GM18873 (cell line): Measurements from ENCODE around the gene C16orf46.
"Not testable (repeated sequence)": the region's sequence is repeated elsewhere in the genome, so short reads cannot be mapped to it uniquely, and the experiment has no call there.

Experiments
- ATAC-seq: cut with Tn5 transposase; IDR thresholded peaks from one replicate; pipeline ENCODE4 v1.9.1; 2021; ENCODE audit warnings: mild to moderate bottlenecking, moderate library complexity, moderate number of reproducible peaks; ENCODE audit not compliant: unreplicated experiment, low FRiP score

The C16orf46 gene, protein sequence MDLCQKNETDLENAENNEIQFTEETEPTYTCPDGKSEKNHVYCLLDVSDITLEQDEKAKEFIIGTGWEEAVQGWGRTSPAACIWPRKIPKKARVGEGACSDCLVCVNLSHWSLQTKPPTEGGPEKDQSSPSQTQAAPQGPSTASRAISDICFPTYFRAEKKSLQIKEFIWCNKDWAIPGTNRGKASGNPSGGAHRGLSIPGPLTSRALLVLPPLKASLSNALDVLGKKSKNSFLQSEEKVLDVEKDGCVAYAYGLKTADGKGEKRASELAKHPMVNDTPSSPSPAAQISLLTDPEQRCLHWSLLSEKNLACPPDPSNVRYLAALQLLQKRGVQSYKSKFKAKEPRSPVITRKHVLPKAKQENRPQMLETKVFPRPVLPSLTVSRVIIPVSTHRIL

DNA sequence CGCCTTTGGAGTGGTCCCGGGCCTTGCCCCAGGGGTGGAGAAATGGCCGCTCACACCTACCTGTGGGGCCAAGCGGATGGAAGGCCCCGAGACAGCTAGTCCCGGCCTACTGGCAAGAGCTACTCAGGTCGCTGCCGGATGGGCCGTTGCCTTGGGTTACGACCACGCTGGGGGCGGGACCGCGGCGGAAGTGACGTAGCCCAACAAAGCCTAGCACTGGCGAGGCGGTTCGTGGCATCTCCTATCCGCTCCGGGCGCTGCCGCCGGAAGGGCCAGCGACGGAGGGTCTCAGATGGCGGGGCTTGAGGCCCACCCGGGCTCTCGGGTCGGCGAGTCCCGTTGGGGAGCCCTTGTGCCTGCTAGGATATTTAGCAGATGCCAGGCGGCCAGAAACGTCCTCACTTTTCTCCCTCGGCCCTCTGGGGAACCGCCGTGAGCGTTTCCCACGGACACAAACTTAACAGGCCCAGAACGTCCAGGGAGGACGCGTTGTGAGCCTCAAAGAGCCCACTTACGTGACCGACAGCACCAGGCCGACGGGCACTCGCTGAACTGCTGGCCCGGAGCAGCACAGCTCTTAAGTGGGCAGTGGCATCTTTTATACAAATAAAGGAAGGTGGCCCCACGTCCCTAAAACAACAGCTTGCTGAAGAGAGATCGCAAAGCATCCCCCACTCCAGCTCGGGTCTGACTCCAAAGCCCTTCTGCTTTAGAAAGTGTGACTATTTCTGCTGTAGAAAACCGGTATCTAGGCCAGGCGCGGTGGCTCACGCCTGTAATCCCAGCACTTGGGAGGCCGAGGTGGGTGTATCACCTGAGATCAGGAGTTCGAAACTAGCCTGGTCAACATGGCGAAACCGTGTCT is at the start of gene C16orf46:
TSS of gene C16orf46 (minus strand) at position 163 of the 865 bp plus-strand sequence. CDS start 13,283 bp downstream, outside the sequence.
- ATAC-seq = peak; percentile 95

DNA sequence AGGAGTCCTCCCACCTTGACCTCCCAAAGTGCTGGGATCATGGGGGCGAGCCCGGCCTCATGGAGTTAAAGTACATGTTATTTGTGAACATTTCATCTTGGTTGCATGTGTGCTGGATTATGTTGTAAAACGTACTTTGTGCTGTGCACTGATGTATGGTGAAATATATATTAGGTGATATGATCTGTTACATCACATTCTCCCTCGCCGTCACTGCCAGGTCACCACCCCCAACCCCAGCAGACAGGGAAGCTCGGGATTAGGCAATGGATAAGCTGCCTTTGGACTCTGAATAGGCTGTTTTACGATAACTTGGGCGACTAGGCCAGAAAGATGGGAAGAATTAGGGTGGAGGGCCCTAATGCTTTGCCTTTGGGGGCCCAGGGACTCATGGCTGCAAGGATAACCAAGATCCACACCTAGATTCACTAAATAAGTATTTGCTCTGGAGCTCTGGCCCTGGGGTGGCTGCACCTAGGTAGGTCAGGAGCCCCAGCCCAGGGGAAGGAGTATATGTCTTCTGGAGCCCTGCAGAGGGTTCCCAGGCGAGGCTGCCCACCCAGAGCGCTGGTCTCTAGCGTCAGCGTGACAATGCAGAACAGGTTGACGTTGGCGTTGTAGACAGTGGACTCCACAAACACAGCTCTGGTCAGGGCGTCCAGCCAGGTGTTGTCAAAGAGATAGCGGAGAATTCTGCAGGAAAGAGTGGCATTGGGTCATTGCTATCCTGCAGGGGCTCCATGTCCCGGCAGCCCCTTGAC is 46.2 kb upstream of the C16orf46 start:
- no peak for ATAC-seq

DNA sequence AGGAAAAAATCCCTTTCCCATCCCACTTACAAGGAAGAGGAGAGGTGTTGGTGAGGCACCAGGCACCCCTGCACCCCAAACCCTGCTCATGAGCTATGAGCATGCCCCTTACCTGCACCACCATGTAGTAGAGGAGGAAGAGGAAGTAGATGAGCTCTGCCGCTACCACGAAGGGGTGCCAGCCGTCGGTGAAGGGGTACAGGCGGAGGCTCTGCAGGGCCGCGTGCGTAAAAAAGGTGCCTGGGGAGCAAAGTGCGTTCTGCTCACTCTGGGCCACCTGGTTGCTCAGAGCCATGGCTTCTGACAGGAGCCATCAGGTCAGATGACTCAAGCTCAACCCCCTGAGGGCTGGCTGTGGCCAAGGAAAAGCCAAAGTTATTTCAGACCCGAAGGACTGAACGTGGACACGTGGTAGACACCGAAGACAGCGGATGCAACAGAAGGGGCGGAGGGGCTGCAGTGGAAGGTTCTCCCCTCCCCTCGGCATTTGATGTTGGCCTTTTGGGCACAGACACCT is 44.5 kb upstream of the C16orf46 start:
- no peak for ATAC-seq

DNA sequence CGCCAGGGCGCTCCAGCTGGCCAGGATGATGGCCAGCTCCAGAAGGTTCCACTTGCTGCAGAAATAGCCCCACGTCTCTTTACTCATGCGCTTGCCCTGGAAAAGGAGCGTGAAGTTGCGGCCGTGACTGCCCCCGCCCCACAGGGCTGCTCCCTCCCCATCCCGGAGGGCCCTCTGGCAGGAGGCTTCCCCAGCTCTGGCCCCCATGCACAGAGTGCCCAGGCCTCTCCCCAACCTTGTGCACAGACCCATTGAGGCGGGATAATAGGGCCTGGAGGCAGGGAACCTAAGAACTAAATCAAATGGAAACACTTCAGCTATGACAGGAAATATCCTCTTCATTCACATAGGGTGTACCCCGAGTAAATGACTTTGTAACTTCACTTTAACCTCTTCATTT is 40.4 kb upstream of the C16orf46 start:
- ATAC-seq = no peak

DNA sequence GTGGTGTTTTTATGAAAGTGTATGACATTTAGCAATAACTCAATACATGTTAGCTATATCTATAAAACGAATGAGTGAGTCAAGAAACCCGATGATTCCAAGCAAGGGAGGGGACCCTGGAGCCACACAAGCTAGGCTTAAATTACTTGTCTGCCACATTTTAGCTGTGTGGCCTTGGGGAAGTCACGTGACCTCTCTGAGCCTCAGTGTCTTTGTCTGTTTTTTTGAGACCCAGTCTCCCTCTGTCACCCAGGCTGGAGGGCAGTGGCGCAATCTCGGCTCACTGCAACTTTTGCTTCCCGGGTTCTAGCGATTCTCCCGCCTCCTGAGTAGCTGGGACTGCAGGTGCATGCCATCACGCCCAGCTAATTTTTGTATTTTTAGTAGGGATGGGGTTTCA is 39.2 kb upstream of the C16orf46 start:
- no peak for ATAC-seq

DNA sequence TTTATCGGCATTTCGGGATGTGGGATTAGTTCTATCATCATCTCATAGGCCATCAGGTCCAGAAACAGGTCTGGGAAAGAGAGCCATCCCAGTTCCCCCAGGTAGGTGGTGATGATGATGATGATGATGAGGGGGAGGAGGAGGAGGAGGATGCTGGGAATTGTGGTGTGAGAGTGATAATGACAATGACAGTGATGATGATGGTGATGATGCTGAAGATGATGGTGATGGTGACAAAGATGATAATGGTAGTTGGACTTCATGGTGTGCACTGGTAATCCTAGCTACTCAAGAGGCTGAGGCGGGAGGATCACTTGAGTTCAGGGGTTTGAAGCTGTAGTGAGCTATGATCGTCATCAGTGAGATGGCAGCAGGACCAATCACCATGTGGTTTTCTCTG is 35.4 kb upstream of the C16orf46 start:
- no peak for ATAC-seq

DNA sequence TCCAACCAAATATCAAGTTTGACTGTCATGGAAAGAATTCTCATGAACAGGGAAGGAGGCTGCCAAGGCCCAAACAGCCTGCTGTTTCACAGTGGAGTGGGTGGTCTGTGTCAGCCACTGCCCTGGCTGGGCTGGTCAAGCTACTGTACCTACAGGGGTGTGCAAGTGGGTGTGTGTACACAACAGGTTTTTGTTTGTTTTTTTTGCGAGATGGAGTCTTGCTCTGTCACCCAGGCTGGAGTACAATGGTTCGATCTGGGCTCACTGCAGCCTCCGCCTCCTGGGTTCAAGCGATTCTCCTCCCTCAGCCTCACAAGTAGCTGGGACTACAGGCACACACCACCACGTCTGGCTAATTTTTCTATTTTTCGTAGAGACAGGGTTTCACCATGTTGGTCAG is 32.2 kb upstream of the C16orf46 start:
- not testable (repeated sequence) for ATAC-seq

DNA sequence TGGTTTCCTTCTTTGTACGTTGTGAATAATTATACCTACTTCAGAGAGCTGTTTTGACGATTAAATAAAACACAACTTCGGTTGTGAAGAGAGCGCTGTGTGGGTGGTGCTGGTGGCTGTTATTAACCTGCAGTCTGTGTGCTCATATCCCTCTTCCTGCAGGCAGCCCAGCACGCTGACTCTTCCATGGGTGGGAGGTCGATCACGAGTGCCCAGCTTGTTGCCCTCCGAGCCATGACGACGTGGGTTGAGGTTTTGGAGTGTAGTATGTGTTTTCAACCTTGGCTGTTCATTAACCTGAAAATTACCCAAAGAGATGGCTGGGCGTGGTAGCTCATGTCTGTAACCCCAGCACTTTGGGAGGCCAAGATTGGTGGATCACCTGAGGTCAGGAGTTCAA is 30.5 kb upstream of the C16orf46 start:
- ATAC-seq = no peak

DNA sequence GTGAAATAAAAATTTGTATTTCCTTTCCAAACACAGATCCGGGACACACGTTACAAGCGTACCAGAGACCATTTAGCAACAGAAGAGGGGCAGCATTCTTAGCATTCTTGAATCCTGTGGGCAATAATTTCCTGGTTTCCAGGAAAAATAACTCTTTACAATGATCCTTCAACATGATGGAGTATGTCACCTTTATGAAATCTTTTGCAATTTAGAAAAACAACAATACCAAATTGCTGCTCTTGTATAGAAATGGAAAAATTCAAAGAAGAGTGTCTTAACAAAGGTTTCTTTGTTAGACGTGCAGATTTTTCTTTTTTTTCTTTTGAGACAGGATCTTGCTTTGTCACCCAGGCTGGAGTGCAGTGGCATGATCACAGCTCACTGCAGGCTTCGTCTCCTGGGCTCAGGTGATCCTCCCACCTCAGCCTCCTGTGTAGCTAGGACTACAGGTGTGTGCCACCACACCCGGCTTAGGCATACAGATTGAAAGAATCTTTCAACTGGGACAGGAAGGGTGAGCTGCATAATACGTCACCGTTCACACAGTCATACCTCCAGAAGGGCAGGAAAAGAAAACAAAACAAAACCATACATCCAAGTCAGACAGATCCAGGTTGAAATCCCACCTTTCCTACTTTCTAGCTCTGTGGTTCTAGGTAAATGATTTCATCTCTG is 29.9 kb upstream of the C16orf46 start:
- ATAC-seq = no peak

DNA sequence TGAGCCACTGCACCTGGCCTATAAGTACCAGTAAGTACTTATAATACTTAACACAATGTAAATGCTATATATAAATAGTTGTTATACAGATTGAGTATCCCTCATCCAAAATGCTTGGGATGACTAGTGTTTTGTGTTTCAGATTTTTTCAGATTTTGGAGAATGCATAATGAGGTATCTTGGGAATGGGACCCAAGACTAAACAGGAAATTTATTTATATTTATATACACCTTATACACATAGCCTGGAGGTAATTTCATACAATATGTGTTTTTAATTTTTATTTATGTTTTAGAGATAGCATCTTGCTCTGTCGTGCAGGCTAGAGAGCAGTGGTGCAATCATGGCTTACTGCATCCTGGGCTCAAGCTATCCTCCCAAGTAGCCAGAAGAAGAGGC is 28.9 kb upstream of the C16orf46 start:
- no peak for ATAC-seq

DNA sequence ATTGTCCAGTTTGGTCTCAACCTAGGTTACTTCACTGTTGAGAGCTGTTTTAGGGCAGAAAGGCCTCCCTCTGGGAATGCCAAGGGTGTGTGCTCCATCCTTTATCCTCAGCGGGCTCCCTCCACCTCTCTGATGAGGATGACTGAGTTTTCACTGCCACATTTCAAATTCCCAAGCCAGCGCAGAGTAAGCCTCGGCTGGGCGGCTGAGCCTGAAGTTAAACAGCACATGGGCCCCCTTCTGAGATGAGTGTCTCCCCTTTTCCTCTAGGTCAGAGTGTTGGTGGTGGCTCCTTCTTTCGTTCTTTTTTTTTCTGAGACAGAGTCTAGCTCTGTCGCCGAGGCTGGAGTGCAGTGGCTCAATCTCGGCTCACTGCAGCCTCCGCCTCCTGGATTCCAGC is 24.7 kb upstream of the C16orf46 start:
- ATAC-seq = no peak

DNA sequence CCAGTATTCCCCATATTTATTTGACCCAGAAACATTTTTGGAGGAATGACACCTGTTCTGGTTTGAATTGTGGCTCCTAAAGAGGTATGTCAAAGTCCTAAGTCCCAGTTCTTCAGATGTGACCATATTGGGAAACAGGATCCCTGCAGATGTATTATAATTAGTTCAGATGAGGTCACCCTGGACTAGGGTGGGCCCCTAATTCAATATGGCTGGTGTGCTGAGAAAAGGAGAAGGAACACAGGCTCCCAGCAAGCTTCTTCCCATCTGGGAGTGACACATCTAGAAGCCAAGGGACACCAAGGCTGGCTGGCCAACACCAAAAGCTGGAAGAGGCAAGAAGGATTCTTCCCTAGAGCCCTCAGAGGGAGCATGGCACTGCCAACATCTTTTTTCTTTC is 22.9 kb upstream of the C16orf46 start:
- no peak for ATAC-seq

DNA sequence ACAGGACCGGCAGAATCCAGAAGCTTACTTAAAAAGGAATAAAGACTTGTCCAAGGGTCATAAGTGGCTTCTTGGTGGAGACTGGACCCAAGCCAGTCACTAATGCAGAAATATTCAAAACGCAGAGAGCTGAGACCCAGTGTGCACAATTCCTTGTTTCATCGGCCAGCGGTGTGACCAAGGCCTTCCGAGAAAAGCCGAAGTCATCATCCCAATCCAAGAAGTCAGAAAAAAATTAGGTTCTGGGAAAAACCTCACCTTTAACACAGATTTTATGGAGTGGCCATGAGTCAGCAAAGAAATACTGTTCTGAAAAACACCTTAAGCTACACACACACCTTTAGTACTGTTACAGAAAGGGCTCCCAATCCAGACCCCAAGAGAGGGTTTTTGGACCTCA is 20.2 kb upstream of the C16orf46 start:
- ATAC-seq = no peak

DNA sequence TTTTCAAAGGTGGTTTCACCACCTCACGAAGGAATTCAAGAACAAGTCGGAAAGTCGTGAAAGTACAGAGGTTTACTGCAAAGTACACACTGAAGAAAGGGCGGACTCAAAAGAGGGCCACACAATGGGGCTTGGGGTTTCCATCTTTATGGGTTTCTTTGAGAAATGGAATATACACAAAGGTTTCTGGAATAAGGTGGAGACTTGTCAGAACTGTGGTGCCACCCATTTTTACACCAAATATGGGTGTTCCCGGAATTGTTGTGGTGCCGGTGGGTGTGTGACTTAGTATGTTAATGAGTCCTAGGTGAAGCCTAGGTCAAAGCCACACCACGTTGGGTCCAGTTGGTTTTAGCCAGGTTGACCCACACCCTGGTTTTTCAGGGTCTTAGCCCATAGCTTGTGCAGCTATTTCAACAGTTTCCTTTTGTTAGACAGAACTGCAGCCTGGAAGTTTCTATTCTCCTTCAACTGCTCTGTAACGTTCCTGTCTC is 19.7 kb upstream of the C16orf46 start:
- no peak for ATAC-seq

DNA sequence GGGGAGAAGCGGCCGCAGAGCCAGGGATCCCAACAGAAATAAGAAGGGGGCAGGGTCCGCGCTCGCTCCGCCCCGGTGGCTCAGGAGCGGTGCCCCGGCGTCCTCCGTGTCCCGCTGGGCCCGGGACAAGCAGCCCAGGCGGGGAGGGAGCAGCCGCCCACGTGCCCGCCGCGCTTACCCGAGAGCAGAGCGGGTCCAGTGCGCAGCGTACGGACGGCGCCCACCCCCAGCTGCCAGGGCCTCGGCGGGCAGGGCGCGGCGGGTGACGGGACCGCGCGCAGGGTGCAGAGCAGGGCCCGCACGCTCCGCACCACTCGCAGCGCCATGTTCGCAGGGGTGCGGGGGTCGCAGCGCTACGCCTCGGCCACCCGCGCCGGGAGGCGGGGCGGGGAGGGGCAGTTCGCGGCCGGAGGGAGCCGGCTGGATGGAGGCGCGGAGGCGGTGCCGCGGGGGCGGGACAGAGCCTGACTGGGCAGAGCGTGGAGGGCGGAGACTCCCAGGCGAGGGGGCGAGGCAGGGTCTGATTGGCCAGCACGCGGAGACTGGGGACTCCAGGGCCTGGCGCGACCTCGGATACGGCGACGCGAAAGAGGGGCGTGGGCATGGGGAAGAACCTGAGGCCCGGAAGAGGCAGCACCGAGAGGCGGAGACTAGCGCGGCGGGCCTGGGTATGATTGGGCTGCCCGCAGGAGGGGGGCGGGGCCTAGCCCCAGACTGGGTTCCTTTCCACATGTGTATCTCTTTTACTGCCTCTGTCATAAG is 19.1 kb upstream of the C16orf46 start, which contains the start of gene GCSH:
TSS of gene GCSH (minus strand) at position 443 of the 762 bp plus-strand sequence. CDS start at position 326, 117 bp downstream.
- peak; percentile 98 for ATAC-seq

DNA sequence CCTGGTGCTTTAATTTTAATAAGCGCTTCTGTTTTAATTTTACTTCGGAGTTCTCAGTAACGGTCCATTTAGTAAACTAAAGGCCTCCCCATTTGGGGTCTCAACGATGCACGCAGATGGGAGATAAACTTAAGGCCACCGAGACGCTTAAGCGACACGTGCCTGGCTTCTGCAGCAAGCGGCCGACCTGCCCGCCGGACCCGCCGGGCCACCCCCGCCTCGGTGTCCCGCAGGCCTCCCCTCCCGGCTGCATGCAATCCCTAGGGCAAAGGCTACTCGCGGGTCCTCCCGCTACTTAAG is 18.6 kb upstream of the C16orf46 start:
- ATAC-seq = peak; percentile 1

DNA sequence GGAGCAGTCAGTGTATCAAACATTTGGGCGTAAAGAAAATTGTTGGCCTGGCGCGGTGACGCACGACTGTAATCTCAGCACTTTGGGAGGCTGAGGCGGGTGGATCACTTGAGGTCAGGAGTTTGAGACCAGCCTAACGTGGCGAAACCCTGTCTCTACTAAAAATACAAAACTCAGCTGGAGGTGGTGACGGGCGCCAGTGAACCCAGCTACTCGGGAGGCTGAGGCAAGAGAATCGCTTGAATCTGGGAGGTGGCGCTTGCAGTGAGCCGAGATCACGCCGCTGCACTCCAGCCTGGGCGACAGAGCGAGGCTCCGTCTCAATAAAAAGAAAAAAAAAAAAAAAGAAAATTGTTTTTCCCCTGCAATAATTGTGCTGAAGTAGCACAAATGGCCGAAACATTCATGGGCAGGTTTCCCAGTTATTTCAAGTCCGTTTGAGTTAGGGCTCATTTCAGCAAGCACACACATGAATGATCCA is 17.8 kb upstream of the C16orf46 start:
- no peak for ATAC-seq

DNA sequence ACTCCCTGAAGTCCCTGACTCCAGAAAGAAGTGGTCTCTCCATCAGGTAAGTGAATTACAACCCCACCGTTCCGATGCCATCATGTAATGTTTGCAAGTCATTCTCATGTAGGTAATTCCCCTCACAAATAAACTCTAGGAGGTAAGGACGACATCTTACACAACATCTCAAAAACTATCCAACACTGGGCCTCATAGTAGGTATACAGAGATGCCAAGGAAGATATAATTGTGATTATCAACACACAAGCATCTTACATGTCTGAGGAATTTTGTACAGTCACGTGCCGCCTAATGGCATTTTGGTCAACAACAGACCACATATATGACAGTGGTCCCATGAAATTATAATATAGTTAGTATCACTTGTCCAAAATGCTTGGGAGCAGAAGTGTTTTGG is 11.8 kb upstream of the C16orf46 start:
- no peak for ATAC-seq

DNA sequence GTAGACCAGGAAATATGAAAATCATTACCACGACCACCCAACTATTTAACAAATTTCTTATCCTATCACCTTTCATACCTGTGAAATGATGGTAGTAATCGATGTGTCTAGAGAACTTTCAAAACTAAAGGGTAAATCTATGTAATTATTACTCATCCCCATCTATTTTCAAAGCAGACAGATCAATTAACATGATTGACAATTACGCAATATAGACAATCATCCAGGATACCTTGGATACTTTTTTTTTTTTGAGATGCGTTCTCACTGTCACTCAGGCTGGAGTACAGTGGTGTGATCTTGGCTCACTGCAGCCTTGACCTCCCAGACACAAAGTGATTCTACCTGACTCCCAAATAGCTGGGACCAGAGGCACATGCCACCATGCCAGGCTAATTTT is 4.0 kb upstream of the C16orf46 start:
- no peak for ATAC-seq
